ENCODE measurements around the gene OTULINL. TPM values are rescaled to one million over a fixed set of nuclear protein-coding genes. Genes with fewer than 3 reads are reported as not detected.

The OTULINL gene
- total RNA-seq, 1 donor from 2014 or later: 1.8 TPM

- TF ChIP-seq CTCF (conservative IDR thresholded peaks at IDR 0.05; ENCODE audit: low read depth, low read length): no peak
- no peak for DNase-seq (ENCODE audit: low read depth)
- no peak overlapping the region for H3K4me3 ChIP-seq (ENCODE audit: low read depth, low read length)
These were observed 1.1 kb upstream of the OTULINL start for GRCh38 chr5:14580398-14581034.

- no peak for TF ChIP-seq CTCF (conservative IDR thresholded peaks at IDR 0.05; ENCODE audit: low read depth, low read length)
- H3K4me3 ChIP-seq (ENCODE audit: low read depth, low read length): peak overlapping the region; percentile 55
- no peak for DNase-seq (ENCODE audit: low read depth)
These were observed 552 bp downstream of the OTULINL start for GRCh38 chr5:14581891-14582796.

- no peak for TF ChIP-seq CTCF (conservative IDR thresholded peaks at IDR 0.05; ENCODE audit: low read depth, low read length)
- no peak for DNase-seq (ENCODE audit: low read depth)
- no peak overlapping the region for H3K4me3 ChIP-seq (ENCODE audit: low read depth, low read length)
These were observed 1.2 kb downstream of the OTULINL start for GRCh38 chr5:14582797-14583137.

- TF ChIP-seq CTCF (conservative IDR thresholded peaks at IDR 0.05; ENCODE audit: low read depth, low read length): no peak
- H3K4me3 ChIP-seq (ENCODE audit: low read depth, low read length): no peak overlapping the region
These were observed 3.3 kb downstream of the OTULINL start for GRCh38 chr5:14584848-14585247.

DNA sequence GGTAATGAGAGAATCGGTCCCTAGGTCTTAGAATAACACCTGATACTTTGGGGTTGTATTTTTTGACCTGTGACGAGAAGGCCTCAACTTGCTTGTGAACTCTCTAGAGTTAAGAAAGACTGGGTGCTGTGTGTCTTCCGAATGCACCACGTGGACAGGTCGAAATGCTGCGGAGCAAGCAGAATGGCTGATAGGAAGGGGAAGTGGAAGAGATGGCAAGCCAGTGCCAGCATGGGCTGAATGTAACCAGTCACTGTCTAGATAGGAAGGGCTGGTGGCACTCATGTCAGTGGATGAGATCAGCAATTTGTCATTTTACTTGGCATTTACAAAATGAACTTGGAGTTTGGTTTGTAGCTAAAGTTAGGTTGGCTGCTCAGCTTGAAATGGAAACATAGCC is 5.6 kb downstream of the OTULINL start:
- TF ChIP-seq CTCF (conservative IDR thresholded peaks at IDR 0.05; ENCODE audit: low read depth, low read length): no peak
- H3K4me3 ChIP-seq (ENCODE audit: low read depth, low read length): no peak overlapping the region
- DNase-seq (ENCODE audit: low read depth): no peak

More at GRCh38 chr5:14584848-14585247, 3.3 kb downstream of the OTULINL start:
- DNase-seq (ENCODE audit: low read depth): no peak

DNA sequence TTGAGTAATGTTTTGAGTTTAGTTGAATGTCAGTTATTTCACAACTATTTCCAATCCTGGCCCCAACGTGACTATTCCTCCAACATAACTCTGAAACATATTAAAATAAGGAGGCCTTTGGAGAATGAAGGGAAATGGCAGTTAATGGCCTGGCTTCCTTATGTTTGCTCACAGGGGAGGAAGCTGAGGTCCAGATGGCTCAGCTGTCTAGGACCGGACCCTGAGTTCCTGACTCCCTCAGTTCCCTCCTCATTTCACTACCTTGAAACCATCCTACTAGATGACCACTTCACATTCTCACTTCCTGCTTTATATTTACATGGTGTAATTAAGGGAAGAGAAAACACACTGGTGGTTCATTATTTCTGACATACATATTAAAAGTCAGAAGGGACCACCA is 6.6 kb downstream of the OTULINL start:
- no peak overlapping the region for H3K4me3 ChIP-seq (ENCODE audit: low read depth, low read length)
- no peak for DNase-seq (ENCODE audit: low read depth)
- no peak for TF ChIP-seq CTCF (conservative IDR thresholded peaks at IDR 0.05; ENCODE audit: low read depth, low read length)
